HFF-Myc (cell line): Measurements from ENCODE around the gene TNFRSF6B.
"Not testable (repeated sequence)": the region's sequence is repeated elsewhere in the genome, so short reads cannot be mapped to it uniquely, and the experiment has no call there.

ENCODE experiments used
- DNase-seq: peaks from one replicate; pipeline ENCODE4 v3.0.0-alpha.2; 2011; ENCODE audit warnings: low read depth; ENCODE audit errors: extremely low read depth
- H3K4me3 ChIP-seq: replicated peaks from 2 replicates; pipeline ENCODE4 v1.5.1; 2011; ENCODE audit warnings: low read depth, mild to moderate bottlenecking, control low read depth, low read length
- TF ChIP-seq, protein P1 (sequence below): IDR thresholded peaks from 2 replicates; pipeline ENCODE4 v1.5.1; 2012; ENCODE audit warnings: mild to moderate bottlenecking, low read depth, low read length, control low read depth; ENCODE audit errors: missing control alignments

Gene TNFRSF6B, protein sequence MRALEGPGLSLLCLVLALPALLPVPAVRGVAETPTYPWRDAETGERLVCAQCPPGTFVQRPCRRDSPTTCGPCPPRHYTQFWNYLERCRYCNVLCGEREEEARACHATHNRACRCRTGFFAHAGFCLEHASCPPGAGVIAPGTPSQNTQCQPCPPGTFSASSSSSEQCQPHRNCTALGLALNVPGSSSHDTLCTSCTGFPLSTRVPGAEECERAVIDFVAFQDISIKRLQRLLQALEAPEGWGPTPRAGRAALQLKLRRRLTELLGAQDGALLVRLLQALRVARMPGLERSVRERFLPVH

DNA sequence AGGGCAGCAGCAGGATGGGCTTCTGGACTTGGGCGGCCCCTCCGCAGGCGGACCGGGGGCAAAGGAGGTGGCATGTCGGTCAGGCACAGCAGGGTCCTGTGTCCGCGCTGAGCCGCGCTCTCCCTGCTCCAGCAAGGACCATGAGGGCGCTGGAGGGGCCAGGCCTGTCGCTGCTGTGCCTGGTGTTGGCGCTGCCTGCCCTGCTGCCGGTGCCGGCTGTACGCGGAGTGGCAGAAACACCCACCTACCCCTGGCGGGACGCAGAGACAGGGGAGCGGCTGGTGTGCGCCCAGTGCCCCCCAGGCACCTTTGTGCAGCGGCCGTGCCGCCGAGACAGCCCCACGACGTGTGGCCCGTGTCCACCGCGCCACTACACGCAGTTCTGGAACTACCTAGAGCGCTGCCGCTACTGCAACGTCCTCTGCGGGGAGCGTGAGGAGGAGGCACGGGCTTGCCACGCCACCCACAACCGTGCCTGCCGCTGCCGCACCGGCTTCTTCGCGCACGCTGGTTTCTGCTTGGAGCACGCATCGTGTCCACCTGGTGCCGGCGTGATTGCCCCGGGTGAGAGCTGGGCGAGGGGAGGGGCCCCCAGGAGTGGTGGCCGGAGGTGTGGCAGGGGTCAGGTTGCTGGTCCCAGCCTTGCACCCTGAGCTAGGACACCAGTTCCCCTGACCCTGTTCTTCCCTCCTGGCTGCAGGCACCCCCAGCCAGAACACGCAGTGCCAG lies at the start of gene TNFRSF6B:
TNFRSF6B (plus strand) TSS at position 25 of the 729 bp plus-strand sequence; CDS start at position 141, 116 bp downstream.
- DNase-seq, result no peak
- H3K4me3 ChIP-seq, result peak within 1 kb of the TSS; percentile 26
- TF ChIP-seq, protein P1, sequence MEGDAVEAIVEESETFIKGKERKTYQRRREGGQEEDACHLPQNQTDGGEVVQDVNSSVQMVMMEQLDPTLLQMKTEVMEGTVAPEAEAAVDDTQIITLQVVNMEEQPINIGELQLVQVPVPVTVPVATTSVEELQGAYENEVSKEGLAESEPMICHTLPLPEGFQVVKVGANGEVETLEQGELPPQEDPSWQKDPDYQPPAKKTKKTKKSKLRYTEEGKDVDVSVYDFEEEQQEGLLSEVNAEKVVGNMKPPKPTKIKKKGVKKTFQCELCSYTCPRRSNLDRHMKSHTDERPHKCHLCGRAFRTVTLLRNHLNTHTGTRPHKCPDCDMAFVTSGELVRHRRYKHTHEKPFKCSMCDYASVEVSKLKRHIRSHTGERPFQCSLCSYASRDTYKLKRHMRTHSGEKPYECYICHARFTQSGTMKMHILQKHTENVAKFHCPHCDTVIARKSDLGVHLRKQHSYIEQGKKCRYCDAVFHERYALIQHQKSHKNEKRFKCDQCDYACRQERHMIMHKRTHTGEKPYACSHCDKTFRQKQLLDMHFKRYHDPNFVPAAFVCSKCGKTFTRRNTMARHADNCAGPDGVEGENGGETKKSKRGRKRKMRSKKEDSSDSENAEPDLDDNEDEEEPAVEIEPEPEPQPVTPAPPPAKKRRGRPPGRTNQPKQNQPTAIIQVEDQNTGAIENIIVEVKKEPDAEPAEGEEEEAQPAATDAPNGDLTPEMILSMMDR, result no peak

DNA sequence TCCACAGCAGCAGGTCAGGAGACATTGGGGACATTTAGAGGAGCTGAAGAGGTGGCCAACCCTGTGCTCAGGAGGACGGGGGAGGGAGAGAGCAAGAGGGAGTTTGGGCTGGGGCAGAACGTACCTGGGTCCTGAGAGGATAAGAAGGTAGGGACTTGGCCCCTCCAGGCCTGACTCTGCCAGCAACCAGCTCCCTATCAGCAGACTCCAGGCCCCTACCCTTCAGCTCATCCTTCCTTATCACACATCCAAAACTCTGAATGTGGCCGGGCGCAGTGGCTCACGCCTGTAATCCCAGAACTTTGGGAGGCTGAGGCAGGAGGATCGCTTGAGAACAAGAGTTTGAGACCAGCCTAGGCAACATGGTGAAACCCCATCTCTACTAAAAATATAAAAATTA lies 48.3 kb upstream of the TNFRSF6B start:
- DNase-seq, result no peak
- no peak overlapping the region for H3K4me3 ChIP-seq
- TF ChIP-seq, protein P1, result no peak

DNA sequence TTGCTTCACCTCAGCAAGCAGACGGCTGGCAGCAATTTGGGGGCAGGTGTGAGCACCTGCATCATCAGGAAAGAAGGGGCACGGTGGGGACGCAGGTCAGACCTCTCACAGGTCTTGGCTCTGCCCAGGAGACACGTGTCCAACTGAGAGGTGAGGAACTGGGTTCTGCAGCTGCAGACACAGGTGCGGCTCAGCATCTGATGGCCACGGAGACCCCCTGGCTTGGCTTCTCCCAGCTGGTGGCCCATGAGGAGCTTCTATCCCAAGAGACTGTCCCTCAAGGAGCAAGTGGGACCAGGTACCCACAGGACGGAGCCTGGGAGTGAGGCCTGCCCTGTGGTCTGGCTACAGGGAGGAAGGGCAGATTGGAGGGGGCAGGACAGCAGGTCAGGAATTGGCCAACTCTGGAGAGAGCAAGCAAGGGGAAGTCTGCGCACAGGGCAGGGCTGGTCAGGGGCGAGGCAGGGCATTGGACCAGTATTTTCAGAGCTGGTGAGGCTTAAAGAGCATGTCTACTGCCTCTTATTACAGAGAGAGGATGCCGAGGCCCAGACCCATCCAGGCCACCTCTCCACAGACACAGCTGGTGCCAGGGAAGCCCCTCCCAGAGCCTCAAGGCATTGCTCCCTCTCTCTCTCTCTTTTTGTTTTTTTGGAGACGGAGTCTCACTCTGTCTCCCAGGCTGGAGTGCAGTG lies 47.4 kb upstream of the TNFRSF6B start:
- TF ChIP-seq, protein P1, result no peak
- no peak for DNase-seq
- no peak overlapping the region for H3K4me3 ChIP-seq

DNA sequence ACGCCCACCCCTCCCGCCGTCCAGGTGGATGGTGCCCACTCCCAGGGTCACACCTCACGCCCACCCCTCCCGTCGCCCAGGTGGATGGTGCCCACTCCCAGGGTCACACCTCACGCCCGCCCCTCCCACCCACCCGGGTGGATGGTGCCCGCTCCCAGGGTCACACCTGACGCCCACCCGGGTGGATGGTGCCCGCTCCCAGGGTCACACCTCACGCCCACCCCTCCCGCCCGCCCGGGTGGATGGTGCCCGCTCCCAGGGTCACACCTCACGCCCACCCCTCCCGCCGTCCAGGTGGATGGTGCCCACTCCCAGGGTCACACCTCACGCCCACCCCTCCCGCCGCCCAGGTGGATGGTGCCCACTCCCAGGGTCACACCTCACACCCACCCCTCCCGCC lies 46.0 kb upstream of the TNFRSF6B start:
- H3K4me3 ChIP-seq, DNase-seq: not testable (repeated sequence)

DNA sequence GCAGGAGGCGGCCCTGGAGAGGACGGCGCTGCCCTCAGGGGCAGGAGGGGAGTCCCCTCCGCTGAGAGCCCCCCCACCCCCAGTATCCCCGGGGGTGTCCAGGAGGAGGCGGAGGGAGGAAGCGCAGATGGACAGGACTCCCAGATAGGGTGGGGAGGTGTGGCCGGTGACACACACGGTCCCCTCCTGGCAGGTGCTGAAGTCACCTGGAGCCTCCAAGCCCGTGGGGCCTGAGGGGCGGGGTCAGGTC lies 44.6 kb upstream of the TNFRSF6B start:
- TF ChIP-seq, protein P1, result no peak
- peak overlapping the region; percentile 50 for H3K4me3 ChIP-seq
- DNase-seq, result no peak

DNA sequence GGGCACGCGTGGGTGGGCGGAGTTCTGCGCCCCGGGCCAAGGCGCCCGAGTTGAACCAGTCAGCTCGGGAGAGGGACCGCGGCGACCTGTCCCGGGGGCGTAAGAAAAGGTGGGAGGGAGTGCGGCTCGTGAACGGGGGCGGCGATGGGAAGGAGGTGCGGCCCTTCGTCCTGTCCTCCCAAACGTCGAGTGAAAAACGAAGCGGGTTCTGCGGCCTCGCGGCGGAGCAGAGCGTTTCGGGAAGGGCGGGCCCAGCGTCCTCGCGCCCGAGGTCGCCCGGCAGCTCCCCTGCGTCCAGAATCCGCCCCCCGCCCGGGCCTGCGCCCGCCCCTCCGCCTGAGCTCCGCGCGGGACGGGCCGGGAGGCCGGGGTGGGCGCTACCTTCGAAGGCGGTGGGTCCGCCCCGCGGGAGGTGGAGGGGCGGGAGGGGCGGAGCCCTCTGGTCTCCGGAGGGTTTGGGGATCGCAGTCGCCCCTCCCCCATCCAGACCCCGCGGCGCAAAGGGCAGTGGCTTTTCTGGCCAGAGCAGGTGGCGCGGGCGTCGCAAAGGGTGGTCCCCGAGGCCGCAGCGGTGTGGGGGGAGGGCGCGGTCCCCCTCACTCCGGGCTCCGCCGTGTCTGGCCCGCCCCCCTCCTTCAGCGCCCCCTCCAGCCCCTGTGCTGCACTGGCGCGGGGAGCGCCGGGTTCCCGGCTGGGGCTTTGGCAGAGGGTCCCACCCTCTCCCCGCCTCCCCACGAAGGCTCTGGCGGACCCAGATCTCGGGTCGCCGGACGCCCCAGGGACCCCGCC lies 44.1 kb upstream of the TNFRSF6B start:
- TF ChIP-seq, protein P1, result no peak
- H3K4me3 ChIP-seq, result peak overlapping the region; percentile 50
- no peak for DNase-seq
